Peyer's patch (tissue), 4 donors: ENCODE data around the gene TBL1X. TPM values are rescaled to one million over a fixed set of nuclear protein-coding genes. Genes with fewer than 3 reads are reported as not detected.
"Not testable (repeated sequence)": the region's sequence is repeated elsewhere in the genome, so short reads cannot be mapped to it uniquely, and the experiment has no call there.

Source experiments
- DNase-seq, 3 donors: peaks; one replicate each; pipeline ENCODE4 v3.0.0-alpha.2; 2017 to 2019
- H3K27ac ChIP-seq, 4 donors: fragments of 200-600 bp; sonication (generic); one replicate each; pipeline ENCODE4 v1.5.1; 2016 to 2019
- H3K27me3 ChIP-seq, 2 donors: fragments of 200-600 bp; sonication (generic); one replicate each; pipeline ENCODE4 v1.5.1; 2019
- H3K36me3 ChIP-seq, 3 donors: fragments of 200-600 bp; sonication (generic); one replicate each; pipeline ENCODE4 v1.5.1; 2016 to 2019
- H3K4me1 ChIP-seq, 4 donors: fragments of 200-600 bp; sonication (generic); one replicate each; pipeline ENCODE4 v1.5.1; 2016 to 2019
- H3K4me3 ChIP-seq, 4 donors: fragments of 200-600 bp; sonication (generic); 1 replicate in 3 of 4; 2 replicates in 1 of 4; pipeline ENCODE4 v1.5.1; 2016 to 2019; ENCODE audit warnings: mild to moderate bottlenecking in 1 of 4
- H3K9me3 ChIP-seq, 4 donors: fragments of 200-600 bp; sonication (generic); one replicate each; pipeline ENCODE4 v1.5.1; 2016 to 2019; ENCODE audit warnings: mild to moderate bottlenecking in 1 of 4
- CTCF ChIP-seq, 6 experiments: fragments of 450-650 bp in 4 of 6; fragments of 200-600 bp in 2 of 6; sonication (generic) in 1 of 6; IDR thresholded peaks; one replicate each; pipeline ENCODE4 v1.5.1; 2017 to 2019; ENCODE audit warnings: antibody characterized with exemption in 6 of 6, mild to moderate bottlenecking in 3 of 6, moderate library complexity in 1 of 6
- POLR2A ChIP-seq, 2 donors: fragments of 450-650 bp; IDR thresholded peaks; one replicate each; pipeline ENCODE4 v1.5.1; 2017; ENCODE audit warnings: antibody characterized with exemption in 2 of 2, mild to moderate bottlenecking in 2 of 2, moderate library complexity in 2 of 2
- total RNA-seq, 4 donors: library from RNA; depleted of rRNA; stranded (reverse); fragments of >200 nt; gene quantifications; one replicate each; pipeline ENCODE4 v1.1.0, GENCODE V29; 2016

The TBL1X gene
- total RNA-seq, 4 donors from 2014 or later = 3.9 to 29.7 (median 5.0) TPM

DNA sequence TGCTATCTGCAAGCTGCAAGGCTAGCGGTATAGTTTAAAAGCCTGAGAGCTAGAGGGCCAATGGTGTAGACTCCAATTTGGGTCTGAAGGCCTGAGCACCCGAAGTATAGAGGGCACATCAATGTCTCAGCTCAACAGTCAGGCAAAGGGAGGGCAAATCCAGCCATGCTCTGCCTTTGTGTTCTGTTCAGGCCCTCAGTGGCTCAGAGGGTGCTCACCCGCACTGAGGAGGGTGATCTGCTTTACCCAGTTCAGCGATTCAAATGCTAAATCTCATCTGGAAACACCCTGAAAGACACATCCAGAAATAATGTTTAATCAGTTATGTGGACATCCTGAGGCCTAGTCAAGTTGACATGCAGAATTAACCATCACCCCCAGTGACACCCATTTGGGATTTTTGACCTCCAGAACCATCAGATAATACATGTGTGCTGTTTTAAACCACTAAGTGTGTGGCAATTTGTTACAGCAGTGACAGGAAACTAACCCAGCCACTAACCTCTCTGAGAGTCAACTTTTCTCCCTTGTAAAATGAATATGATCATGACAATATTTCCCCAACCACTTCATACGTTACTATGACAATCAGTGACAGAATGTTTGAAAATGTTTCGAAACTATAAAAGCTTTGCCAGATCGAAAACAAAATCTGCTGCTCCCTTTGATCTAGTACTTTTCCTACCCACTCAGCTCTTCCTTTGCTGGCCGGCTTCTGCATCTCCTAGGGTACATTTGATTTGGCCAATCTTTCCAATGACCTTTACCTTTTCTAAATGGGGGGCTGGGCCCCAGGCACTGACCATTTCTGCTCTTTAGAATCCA, 8.4 kb upstream of the TBL1X start:
- no peaks in the 10 kb centered on the region for H3K36me3 ChIP-seq
- no peaks in the 10 kb centered on the region for H3K4me1 ChIP-seq
- peak overlapping the region in 2 of 4 donors; percentile 17 to 26 for H3K27ac ChIP-seq
- H3K9me3 ChIP-seq = no peaks in the 10 kb centered on the region
- H3K27me3 ChIP-seq = no peaks in the 10 kb centered on the region
- TF ChIP-seq CTCF (IDR thresholded peaks at IDR 0.05) (no peak), POLR2A (IDR thresholded peaks at IDR 0.05) (no peak)
- no peak overlapping the region for H3K4me3 ChIP-seq
- DNase-seq = no peak

GRCh38 chrX:9458034-9458433, 6.8 kb upstream of the TBL1X start:
- not testable (repeated sequence) for DNase-seq, H3K4me1 ChIP-seq, H3K9me3 ChIP-seq, H3K27ac ChIP-seq, H3K27me3 ChIP-seq, H3K4me3 ChIP-seq, H3K36me3 ChIP-seq

- peaks cover 0 to 2% (median under 1%) of the 10 kb centered on the region in 4 donors for H3K4me1 ChIP-seq
- no peak overlapping the region for H3K4me3 ChIP-seq
- no peak for DNase-seq
- no peaks in the 10 kb centered on the region for H3K27me3 ChIP-seq
- TF ChIP-seq POLR2A (IDR thresholded peaks at IDR 0.05) = no peak
- no peak for TF ChIP-seq CTCF (IDR thresholded peaks at IDR 0.05)
- no peaks in the 10 kb centered on the region for H3K9me3 ChIP-seq
- no peak overlapping the region for H3K27ac ChIP-seq
- no peaks in the 10 kb centered on the region for H3K36me3 ChIP-seq
These were observed 6.3 kb upstream of the TBL1X start for GRCh38 chrX:9458516-9459078.

DNA sequence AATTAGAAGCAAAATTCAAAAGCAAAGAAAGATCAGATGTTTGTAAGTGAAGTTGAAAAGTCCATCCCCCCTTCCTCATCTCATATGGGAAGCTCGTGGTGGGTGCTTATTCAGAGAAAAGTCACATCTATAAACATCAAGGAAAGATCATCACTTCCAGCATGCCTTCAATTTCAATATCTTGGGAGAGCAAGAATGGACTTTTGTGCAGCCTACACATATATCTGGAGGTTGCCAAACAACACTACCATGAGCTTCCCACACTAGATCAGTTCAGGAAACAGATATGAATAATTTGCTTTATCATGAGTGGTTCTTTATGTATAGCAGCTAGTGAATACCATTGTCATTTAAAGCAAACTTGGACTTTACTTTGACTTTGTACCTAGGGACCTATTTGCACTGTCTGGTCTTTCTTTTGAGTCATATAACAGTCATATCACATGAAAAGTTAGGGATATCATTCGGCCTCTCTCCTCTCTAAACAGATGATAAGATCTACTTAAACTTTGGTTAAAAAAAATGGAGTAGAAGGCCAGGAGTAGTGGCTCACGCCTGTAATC, 5.6 kb upstream of the TBL1X start:
- TF ChIP-seq POLR2A (IDR thresholded peaks at IDR 0.05) = no peak
- TF ChIP-seq CTCF (IDR thresholded peaks at IDR 0.05) = no peak
- Histone ChIP-seq H3K4me3 (no peak overlapping the region), H3K36me3 (no peaks in the 10 kb centered on the region), H3K27me3 (no peaks in the 10 kb centered on the region), H3K9me3 (no peaks in the 10 kb centered on the region), H3K4me1 (peaks cover 0 to 7% (median 1%) of the 10 kb centered on the region in 4 donors), H3K27ac (no peak overlapping the region)
- no peak for DNase-seq

DNA sequence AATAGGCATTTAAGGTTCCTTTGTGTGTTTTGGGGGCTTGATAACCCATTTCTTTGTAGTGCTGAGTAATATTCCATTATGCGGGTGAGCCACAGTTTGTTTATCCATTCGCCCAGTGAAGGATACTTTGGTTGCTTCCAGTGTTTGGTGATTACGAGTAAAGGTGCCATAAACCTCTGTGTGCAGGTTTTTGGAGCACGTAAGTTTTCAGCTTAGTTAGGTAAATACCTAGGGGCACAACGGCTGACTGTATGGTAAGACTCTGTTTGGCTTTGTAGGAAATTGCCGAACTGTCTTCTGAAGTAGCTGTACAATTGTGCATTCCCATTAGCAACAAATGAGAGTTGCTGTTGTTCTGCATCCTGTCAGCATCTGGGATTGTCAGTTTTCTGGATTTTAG, 3.8 kb upstream of the TBL1X start:
- peaks cover 0 to 12% (median 1%) of the 10 kb centered on the region in 4 donors for H3K4me1 ChIP-seq
- no peak for TF ChIP-seq CTCF (IDR thresholded peaks at IDR 0.05)
- no peak for TF ChIP-seq POLR2A (IDR thresholded peaks at IDR 0.05)
- no peaks in the 10 kb centered on the region for H3K36me3 ChIP-seq
- DNase-seq = no peak
- no peak overlapping the region for H3K27ac ChIP-seq
- no peaks in the 10 kb centered on the region for H3K9me3 ChIP-seq
- H3K4me3 ChIP-seq = no peak overlapping the region
- H3K27me3 ChIP-seq = no peaks in the 10 kb centered on the region

- Histone ChIP-seq H3K36me3 (no peaks in the 10 kb centered on the region), H3K27ac (peak overlapping the region in 2 of 4 donors; percentile 31 to 35), H3K4me3 (no peak overlapping the region), H3K27me3 (no peaks in the 10 kb centered on the region), H3K4me1 (peaks cover 0 to 16% (median 1%) of the 10 kb centered on the region in 4 donors), H3K9me3 (no peaks in the 10 kb centered on the region)
- DNase-seq = no peak
- no peak for TF ChIP-seq CTCF (IDR thresholded peaks at IDR 0.05)
- TF ChIP-seq POLR2A (IDR thresholded peaks at IDR 0.05) = no peak
These were observed 2.4 kb upstream of the TBL1X start for GRCh38 chrX:9462456-9462855.
